AG20443 (cell line): ENCODE results near the gene REEP1.
"Not testable (repeated sequence)": the region's sequence is repeated elsewhere in the genome, so short reads cannot be mapped to it uniquely, and the experiment has no call there.

Source experiments
- DNase-seq: peaks from one replicate; pipeline ENCODE4 v3.0.0; 2012; ENCODE audit warnings: low spot score, mixed read lengths

The REEP1 gene

DNA sequence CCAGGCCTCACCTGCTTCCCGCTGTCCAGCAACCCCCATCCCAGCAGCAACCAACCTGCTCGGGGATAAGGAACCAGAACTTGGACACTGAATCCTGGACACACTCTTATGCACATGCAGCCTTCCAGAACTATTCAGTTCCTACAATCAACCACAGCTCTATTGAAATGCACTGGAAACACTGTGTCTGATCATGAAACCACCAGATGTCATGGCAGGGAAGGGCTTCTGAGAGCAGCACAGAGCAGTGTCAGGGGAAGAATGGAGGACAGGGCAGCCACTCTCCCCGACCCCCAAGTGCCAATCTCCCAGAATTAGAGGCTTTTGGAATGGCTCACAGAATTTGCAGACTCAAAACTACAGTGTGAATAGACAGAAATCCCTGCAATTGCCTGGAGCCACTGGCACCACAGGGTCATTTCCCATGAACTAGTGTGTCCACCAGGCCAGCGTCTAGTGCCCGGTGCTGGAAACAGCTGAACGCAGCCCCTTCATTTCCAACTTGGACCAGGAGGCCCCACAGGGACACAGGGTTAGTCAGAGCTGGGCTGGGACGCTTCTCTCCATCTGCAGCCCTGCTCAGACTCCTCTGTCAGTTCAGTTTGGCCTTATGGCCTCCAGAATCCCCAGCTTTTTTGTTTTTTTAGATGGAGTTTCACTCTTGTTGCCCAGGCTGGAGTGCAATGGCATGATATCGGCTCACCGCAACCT is 112.6 kb downstream of the REEP1 start:
- no peak for DNase-seq

- DNase-seq = no peak
These were observed 113.4 kb downstream of the REEP1 start for GRCh38 chr2:86223927-86224560.

DNA sequence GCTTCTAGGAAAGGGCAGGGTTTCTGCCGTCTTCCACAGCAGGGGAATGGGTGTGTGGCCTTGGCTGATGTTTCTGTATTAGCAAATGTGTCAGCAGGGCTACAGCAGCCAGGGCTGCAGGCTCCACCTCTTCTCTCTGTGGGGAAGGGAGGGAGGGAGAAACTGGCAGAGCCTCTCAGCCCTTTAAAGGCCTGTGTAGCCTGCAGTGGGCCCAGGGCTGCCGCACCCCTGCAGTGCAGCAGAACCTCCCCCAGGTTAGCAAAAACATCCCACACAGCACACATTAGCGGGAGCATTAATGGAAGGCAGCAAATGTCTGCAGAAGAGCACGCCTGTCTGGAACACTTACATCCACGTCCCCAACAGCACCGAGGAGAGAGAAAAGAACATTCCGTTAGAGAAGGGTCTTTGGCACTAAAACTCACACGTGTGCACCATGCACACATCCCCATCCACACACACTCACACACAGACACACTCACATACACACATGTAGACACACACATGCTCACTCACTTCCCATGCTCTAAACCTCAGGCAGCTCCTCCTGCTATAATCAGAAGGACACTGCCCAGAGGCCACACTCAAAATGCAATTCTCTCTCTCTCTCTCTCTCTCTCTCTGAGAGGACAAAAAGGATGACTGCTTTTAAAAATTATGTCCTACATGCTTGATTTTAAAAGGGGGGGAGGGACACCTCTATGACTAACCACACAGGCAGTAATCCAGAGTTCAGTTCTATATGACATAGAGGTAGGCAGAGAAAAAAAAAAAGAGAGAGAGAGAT is 114.1 kb downstream of the REEP1 start:
- DNase-seq = peak; percentile 84

DNA sequence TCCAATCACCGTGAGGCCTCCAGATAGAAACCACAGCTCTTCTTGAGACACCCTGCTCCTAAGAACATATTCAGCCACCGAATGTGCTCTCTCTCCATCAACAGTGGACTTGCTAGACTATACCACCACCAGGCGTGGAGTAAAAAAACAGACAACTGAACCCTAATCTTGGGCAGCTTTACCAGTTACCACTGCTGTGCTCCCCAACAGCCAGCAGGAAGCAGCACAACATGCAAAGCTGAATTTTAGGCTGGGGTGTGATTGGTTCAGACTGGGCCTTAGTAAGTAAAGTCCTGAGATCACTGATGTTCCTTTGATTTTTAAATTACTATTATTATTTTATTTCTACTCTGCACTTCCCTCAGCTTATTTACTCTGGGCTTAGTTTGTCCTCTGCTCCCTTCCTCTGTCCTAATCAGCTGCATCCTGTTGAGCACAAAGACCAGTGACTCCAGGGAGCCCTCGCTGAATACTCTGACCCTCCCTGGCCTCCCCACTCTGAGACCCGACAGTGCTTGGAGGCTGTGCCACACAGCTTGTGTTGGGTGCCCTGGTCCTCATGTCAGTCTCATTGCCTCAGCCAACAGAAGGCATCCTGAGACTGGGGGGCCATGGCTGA is 116.3 kb downstream of the REEP1 start:
- peak; percentile 73 for DNase-seq

- DNase-seq = no peak
These were observed 117.5 kb downstream of the REEP1 start for GRCh38 chr2:86219896-86220295.

DNA sequence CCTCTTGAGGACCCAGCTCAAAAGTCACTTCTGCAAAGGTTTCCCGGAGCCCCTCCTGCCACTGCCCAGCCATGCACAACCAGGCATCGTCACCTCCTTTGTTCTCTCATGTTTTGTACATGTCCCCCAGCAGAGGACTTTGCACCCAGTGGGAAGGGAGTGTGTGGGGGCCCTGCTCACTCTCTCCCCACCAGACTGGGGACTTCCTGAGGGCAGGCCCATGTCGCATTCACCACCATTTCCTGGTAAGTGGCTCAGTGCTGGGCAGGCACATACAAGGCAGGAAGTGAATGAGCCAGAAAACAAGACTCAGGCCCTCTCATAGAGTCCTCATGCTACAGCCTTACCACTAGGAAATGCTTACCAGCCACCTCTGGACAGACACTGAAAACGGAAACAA is 119.3 kb downstream of the REEP1 start:
- DNase-seq = no peak

DNA sequence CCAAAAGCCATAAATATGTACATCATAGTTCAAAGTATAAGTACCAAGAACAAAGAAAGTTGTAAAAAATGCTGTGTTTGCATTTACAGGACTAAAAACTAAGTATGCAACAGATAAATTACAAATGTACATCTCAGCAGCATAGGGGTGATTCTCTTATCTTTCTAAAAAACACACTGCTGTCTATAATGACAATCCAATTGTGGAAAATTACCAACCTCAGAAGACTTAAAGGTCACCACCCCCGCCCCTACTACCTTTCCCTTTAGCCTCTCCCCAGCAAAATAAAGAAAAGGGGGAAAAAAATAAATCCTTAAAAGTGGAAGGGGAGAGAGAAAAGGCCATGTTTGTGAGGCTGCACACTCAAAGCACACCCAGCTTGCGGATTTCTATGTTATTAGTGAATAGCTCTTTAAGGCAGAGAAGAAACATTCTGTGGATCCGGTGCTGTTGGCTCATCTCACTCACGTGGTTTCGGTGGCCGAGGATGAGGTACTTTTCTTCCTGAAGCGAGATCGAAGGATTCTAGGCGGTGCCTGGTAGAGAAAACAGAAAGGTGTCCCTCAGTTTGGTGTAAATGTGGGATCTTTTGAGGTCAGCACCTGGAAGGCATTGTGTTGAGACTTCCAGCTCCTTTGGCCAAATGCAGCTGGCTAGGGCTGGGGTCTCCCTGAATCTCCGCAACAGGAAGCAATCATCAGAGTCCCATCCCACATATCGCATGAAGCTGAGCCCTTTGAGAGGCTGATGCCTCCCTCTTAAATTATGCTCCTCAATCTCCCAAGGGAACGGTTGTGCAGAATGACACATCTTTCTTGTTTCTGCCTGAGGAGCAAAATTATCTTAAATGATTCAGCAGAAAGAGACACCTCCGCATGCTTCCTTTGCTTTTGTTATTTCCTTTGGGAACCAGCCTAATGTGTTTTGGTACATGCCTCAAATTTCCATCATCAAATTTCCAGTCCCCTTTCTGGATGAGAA is 120.6 kb downstream of the REEP1 start:
- DNase-seq = peak; percentile 40

DNA sequence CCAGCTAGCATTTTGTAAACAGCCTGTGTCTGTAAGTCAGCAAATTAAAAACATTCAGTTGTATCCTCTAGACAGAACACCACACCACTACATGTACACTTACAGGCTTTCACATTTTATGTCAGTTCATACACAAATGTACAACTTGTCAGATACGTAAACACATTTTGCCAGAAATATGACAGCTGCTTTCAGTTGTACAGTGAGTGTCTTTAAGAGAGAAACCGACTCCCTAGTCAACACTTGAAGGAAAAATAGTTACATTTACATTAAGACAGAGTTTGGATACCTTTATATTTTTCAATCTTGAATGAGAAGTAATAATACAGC is 123.0 kb downstream of the REEP1 start:
- DNase-seq = no peak

GRCh38 chr2:86213699-86214502 is 123.5 kb downstream of the REEP1 start:
- DNase-seq = no peak

DNA sequence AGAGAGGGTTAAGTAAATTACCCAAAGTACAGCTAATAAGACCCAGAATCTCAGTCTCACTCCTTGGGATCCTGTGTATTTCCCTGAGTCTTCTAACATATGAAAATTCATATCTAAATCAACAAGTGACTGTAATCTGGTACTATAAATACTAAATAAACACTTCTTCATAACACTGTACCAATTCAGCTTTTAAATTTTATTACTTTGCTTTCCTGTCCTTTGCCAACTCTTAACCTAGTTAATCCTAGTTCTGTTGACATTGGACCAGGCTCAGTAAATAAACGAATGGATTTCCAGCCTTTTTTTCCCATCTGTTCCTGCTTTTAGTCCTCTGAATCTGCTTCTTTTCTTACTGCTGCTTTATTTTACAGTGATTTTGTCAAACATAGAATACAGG is 124.4 kb downstream of the REEP1 start:
- no peak for DNase-seq

- no peak for DNase-seq
These were observed 125.6 kb downstream of the REEP1 start for GRCh38 chr2:86211796-86212188.

DNA sequence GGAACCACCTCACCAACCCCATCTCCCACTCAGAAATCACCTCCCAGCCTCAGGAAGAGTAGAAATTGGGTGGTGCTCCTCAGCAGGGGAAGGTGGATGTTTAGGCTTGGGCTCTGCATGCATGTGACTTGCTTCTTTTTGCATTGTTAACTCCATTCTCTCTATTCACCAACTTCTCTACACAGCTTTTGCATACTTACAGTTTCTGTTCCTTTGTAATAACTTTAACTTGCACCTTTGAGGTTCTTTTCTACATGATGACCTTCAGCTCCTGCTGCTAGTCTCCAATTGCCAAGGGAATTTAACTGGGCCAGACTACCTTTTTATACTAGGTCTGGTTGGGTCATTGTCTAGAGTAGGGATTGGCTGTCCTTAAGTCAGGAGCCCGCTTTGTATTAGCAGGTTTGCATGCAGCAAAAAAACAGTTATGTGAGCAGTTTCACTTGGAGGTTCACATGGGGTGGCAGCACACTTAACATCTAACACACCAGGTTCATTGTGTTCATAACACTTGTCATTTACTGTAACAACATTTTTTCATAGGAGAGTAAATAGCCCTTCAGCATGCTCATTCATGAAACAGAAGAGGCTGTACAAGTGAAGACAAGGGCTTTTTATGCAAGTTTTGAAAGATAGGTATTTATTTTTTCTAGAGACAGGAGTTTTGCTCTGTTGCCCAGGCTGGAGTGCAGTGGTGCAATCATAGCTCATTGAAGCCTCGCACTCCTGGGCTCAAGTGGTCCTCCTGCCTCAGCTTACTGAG is 126.2 kb downstream of the REEP1 start:
- DNase-seq = no peak

GRCh38 chr2:86204458-86204857 is 133.0 kb downstream of the REEP1 start:
- DNase-seq = no peak

DNA sequence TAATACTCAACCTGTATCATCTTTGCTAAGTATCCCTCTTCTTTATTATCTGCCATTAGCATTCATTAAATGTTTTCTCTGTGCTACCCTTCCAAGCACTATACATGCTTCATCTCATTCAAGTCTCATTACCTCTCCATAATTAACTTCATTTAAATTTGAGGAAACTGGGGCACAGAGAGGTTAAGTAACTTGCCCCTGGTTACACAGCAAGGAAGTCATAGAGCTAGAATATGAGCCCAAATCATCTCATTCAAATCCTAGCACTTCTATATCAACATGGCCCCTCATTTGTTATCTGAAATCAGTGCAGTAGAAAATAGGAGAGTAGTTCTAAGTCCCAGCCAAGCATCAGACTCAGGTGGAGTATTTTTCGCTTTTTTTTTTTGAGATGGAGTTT is 133.8 kb downstream of the REEP1 start:
- DNase-seq = no peak

- DNase-seq = no peak
These were observed 134.7 kb downstream of the REEP1 start for GRCh38 chr2:86202702-86203101.

GRCh38 chr2:86202336-86202692 is 135.1 kb downstream of the REEP1 start:
- no peak for DNase-seq

DNA sequence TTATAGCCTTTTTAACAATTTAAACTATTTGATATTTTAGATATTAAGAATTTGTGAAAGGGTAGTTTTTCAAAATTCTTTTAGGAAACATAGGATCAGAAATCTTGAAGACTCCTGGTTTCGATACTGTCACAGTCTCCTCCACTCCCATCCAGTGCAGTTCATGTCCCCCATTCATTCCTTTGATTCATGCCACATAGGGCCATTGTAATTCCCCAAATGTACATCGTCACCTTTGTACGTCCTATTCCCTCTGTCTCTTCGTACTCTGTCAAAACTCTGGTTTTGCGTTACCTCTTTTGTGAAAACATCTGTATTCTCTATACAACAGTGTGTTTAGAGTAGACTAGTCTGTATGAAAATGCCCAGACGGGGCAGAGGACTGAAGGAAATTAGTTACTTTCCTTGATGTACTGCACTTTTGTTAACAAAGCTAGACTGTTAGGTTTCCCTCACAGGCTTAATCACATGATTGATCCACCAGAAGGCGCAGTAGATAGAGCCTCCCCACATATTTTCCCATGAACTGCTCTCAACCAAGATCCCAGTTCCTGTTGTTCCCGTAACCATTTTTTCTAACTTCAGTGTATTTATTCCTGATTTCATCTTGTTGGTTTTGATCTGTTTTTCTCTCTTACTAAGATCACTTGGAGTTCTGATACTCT is 135.6 kb downstream of the REEP1 start:
- DNase-seq = no peak

DNA sequence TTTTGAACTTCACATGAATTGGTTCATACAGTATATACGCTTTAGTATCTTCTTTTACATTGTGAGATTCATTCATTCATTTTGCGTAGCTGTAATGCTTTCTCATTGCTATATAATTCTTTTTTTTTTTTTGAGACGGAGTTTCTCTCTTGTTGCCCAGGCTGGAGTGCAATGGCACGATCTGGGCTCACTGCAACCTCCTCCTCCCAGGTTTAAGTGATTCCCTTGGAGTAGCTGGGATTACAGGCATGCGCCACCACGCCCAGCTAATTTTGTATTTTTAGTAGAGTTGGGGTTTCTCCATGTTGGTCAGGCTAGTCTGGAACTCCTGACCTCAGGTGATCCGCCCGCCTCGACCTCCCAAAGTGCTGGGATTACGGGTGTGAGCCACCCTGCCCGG is 136.9 kb downstream of the REEP1 start:
- not testable (repeated sequence) for DNase-seq

- no peak for DNase-seq
These were observed 137.6 kb downstream of the REEP1 start for GRCh38 chr2:86199834-86200177.
